Measurements from ENCODE around the gene TAS2R50. TPM values are rescaled to one million over a fixed set of nuclear protein-coding genes. Genes with fewer than 3 reads are reported as not detected.

Gene TAS2R50
- total and polyA plus RNA-seq, 4 donors: 0.89 to 7.8 TPM; not detected in 2

- no peak overlapping the region for H3K9ac ChIP-seq (ENCODE audit: low read depth in 1 of 2, low read length in 2 of 2)
- no peak overlapping the region for H3K27ac ChIP-seq (ENCODE audit: low read depth in 1 of 2, low read length in 2 of 2)
- WGBS: 90% methylated on average over 5 of the region's 5 CpGs
- no peak for DNase-seq (ENCODE audit: low spot score)
- H3K4me1 ChIP-seq (ENCODE audit: control insufficient read depth in 4 of 4, insufficient read depth in 4 of 4, low read length in 3 of 4): no peaks in the 10 kb centered on the region
- H3K9me3 ChIP-seq (ENCODE audit: control insufficient read depth in 4 of 4, low read length in 3 of 4): no peaks in the 10 kb centered on the region
- TF ChIP-seq HNF4G (IDR thresholded peaks at IDR 0.05) (no peak), JUND (IDR thresholded peaks at IDR 0.05) (no peak), CTCF (IDR thresholded peaks at IDR 0.05; ENCODE audit: low read depth, low read length, missing input control) (no peak), MAX (IDR thresholded peaks at IDR 0.05) (no peak), RXRA (IDR thresholded peaks at IDR 0.05) (no peak), GABPA (IDR thresholded peaks at IDR 0.05 in 1 of 2, conservative IDR thresholded peaks at IDR 0.05 in 1 of 2) (no peak), ATF3 (IDR thresholded peaks at IDR 0.05) (no peak)
- H3K4me3 ChIP-seq (ENCODE audit: low read depth in 1 of 3, low read length in 3 of 3): no peak overlapping the region
- H3K36me3 ChIP-seq (ENCODE audit: control insufficient read depth in 4 of 4, insufficient read depth in 3 of 4, low read depth in 1 of 4, low read length in 3 of 4): no peaks in the 10 kb centered on the region
- H3K27me3 ChIP-seq (ENCODE audit: control insufficient read depth in 4 of 4, insufficient read depth in 4 of 4, low read length in 3 of 4): no peaks in the 10 kb centered on the region
Observed at GRCh38 chr12:10982244-10982643, 4.5 kb downstream of the TAS2R50 start.

GRCh38 chr12:10974965-10975364, 11.7 kb downstream of the TAS2R50 start:
- H3K9ac ChIP-seq (ENCODE audit: low read depth in 1 of 2, low read length in 2 of 2): no peak overlapping the region
- WGBS: 93% methylated on average over 3 of the region's 3 CpGs

More at GRCh38 chr12:10974965-10975364, 11.7 kb downstream of the TAS2R50 start:
- no peak for DNase-seq (ENCODE audit: low spot score)
- Histone ChIP-seq H3K27ac (ENCODE audit: low read depth in 1 of 2, low read length in 2 of 2) (no peak overlapping the region), H3K4me3 (ENCODE audit: low read depth in 1 of 3, low read length in 3 of 3) (no peak overlapping the region), H3K36me3 (ENCODE audit: control insufficient read depth in 4 of 4, insufficient read depth in 3 of 4, low read depth in 1 of 4, low read length in 3 of 4) (no peaks in the 10 kb centered on the region), H3K4me1 (ENCODE audit: control insufficient read depth in 4 of 4, insufficient read depth in 4 of 4, low read length in 3 of 4) (no peaks in the 10 kb centered on the region), H3K27me3 (ENCODE audit: control insufficient read depth in 4 of 4, insufficient read depth in 4 of 4, low read length in 3 of 4) (no peaks in the 10 kb centered on the region), H3K9me3 (ENCODE audit: control insufficient read depth in 4 of 4, low read length in 3 of 4) (no peaks in the 10 kb centered on the region)
- TF ChIP-seq YY1 (IDR thresholded peaks at IDR 0.05) (no peak), FOXA2 (IDR thresholded peaks at IDR 0.05) (no peak), RXRA (IDR thresholded peaks at IDR 0.05) (no peak), HNF4G (IDR thresholded peaks at IDR 0.05) (no peak), MAX (IDR thresholded peaks at IDR 0.05) (no peak), CTCF (IDR thresholded peaks at IDR 0.05; ENCODE audit: low read depth, low read length, missing input control) (no peak), NR2F2 (IDR thresholded peaks at IDR 0.05) (no peak), GABPA (IDR thresholded peaks at IDR 0.05 in 1 of 2, conservative IDR thresholded peaks at IDR 0.05 in 1 of 2) (no peak), SP1 (IDR thresholded peaks at IDR 0.05) (no peak), HNF4A (conservative IDR thresholded peaks at IDR 0.05) (no peak), ZBTB33 (IDR thresholded peaks at IDR 0.05) (no peak), TAF1 (conservative IDR thresholded peaks at IDR 0.05) (no peak), REST (IDR thresholded peaks at IDR 0.05) (no peak), EGR1 (IDR thresholded peaks at IDR 0.05; ENCODE audit: low read depth in 2 of 2) (no peak), FOXA1 (IDR thresholded peaks at IDR 0.05) (no peak), JUND (IDR thresholded peaks at IDR 0.05) (no peak), RAD21 (IDR thresholded peaks at IDR 0.05) (no peak), ATF3 (IDR thresholded peaks at IDR 0.05) (no peak)
